ENCODE results near the gene PPFIBP1.

Gene PPFIBP1

GRCh38 chr12:27513155-27513824 is 10.7 kb upstream of the PPFIBP1 start:
- no peak for DNase-seq (ENCODE audit: low read depth)

- DNase-seq (ENCODE audit: low read depth) = no peak
Measured at GRCh38 chr12:27515671-27516070, 8.3 kb upstream of the PPFIBP1 start.

GRCh38 chr12:27516625-27517024 is 7.4 kb upstream of the PPFIBP1 start:
- no peak for DNase-seq (ENCODE audit: low read depth)

DNA sequence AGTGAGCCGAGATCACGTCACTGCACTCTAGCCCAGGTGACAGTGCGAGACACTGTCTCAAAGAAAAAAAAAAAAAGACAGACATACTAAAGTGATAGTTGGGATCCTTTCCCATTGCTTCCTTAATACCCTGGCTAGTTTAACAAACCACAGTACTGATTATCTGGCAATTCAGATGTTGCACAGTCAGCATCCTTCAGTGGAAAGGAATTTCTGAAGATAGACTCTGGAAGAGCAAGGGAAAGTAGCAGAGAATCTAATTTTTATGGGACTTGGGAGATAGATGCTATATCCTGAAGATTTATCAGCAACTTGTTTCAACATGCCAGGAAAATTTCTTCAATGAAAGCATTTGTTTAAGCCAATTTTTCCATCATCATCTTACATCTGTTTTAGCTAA is 6.5 kb upstream of the PPFIBP1 start:
- DNase-seq (ENCODE audit: low read depth) = no peak

DNA sequence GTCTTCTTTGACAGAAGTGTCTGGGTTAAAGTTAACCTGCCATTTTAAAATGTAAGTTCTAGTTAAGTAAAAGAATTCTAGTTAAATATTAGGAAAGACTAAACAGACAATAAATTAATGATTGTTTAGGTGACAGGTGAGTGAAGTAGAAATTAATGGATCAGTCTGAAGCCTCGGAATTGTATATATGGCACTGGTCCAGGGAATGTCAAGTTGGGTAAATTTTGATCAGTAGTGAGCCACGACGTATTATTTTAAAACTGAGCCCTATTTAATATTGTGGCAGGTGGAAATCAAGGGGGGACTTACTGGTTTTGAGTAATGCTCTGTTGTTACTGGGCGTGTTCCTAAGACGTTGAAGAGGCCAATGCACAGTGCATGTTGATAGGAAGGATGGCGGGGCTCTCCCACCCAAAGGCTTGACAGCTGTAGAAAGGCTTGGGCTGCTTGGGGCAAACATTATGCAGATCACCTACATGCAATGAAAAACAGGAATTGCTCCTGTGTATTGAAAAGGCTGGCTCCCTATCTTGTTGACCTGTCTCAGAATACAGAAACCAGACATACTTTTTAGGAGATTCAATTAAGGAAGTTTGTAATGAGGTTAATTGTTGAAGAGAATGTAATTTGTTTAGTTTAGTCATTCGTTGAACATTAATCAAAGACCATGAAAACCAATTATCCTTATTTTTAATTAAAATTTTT is 5.9 kb upstream of the PPFIBP1 start:
- DNase-seq (ENCODE audit: low read depth) = no peak

GRCh38 chr12:27521066-27521465 is 2.9 kb upstream of the PPFIBP1 start:
- no peak for DNase-seq (ENCODE audit: low read depth)

GRCh38 chr12:27521981-27522380 is 2.0 kb upstream of the PPFIBP1 start:
- no peak for DNase-seq (ENCODE audit: low read depth)

DNA sequence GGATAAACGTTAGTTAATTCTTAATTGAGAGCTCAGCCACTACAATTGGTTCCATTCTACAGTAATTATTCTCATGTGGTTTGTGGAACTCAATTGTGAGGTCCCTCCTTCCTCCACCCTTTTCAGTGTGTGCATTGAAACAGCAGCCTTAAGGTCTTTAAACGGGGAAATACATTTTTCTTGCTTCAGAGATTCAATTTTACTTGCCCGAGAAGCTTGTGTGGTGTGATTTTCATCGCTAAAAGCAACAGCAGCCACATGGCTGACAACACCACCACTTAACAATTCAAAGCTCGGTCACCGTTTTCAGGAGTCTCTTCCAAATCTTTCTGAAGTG is 733 bp upstream of the PPFIBP1 start:
- DNase-seq (ENCODE audit: low read depth) = no peak

- DNase-seq (ENCODE audit: low read depth) = no peak
Measured at GRCh38 chr12:27524494-27524835, 459 bp downstream of the PPFIBP1 start.

DNA sequence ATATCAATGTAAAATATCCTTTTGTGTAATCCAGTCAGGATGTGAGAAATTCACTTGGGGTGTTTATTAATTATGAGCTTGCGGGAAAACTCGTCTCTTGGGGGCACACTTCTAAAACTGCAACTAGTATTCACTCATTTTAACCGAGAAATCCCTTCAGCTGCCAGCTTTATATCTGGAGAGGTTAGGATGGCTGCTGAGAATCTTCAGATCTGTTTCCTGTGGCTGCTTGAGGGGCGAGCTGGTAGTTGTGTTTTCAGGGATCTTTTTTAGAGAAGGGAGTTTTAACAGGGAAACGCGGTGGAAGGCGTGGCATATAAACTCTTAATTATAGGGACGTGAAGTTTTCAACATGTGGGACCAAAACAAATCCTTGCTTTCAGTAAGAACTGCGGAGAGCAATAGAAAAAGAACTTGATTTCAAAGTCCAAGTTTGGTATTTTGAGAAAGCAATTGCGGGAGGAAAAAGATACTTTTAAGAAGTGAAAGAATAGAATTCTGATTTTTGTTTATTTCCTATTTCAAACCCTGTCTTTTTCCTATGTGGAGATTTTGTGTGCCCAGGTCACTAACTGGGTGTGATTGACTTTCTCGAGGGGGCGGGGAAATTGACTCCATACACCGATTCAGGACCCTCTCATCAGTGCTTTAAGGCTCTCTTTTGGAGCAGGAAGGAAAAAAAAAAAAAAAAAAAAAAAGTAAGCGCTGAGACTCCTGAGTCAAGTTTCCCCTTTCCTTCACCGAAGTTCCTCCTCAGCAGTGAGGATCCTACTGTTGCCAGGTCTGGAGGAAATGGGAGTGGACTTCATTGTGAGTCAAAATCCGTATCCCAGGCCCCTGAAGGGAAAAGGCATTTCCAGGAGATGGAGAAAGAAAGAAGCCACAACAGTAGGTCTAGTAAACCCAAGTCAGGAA is 1.1 kb downstream of the PPFIBP1 start:
- no peak for DNase-seq (ENCODE audit: low read depth)

- no peak for DNase-seq (ENCODE audit: low read depth)
Measured at GRCh38 chr12:27527512-27527911, 3.5 kb downstream of the PPFIBP1 start.

DNA sequence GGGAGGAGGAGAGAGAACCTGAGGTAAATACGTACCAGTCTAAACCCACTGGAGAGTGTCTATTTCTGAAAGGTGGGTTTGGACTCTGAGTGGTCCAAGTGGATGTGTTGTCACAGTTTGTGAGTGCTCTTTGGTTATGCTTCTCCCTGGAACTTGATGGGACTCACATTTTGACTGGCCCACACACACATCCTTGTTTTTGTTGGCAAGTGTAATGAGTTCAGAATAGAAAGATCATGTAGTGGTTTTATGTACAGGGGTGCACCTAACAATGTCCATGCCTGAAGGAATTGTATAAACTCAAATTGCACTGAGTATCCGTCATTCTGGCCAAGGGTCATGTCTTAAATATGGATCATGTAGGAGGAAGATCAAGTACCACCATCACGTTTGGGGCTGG is 4.8 kb downstream of the PPFIBP1 start:
- DNase-seq (ENCODE audit: low read depth) = no peak

GRCh38 chr12:27530157-27530922 is 6.3 kb downstream of the PPFIBP1 start:
- no peak for DNase-seq (ENCODE audit: low read depth)

GRCh38 chr12:27531896-27532295 is 7.9 kb downstream of the PPFIBP1 start:
- DNase-seq (ENCODE audit: low read depth) = no peak

DNA sequence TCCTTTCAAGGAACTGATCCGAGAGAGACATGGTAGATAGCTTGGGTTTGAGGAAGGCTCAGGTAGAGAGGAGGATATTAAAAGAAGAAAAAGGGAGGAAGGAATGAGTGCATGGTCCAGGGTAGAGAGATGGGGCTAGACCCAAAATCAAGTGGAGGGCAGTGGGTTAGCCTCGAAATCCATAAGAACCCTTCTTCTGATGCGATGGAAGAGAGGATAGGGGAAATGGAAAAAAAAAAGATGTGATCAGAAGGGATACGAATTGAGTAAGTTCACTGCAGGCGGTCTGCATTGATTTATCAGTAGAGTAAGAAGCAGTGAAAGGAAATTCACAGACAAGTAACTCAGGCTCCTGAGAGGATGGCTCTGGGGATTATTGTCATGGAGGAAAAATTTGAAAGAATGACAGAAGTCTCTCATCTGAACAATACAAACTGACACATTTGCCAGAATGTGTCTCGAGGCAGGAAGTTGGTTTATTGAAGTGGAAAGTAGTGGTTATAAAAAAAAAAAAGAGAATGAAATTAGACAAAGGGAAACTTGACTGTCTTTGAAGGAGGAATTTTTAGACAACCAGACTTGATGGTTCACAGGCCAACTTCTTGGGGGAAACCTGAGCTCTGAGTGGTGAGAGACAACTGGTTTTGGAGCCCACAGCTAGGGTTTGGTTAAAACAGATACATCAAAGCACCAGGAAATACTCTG is 10.2 kb downstream of the PPFIBP1 start:
- no peak for DNase-seq (ENCODE audit: low read depth)

- DNase-seq (ENCODE audit: low read depth) = no peak
Measured at GRCh38 chr12:27534765-27535161, 10.8 kb downstream of the PPFIBP1 start.

DNA sequence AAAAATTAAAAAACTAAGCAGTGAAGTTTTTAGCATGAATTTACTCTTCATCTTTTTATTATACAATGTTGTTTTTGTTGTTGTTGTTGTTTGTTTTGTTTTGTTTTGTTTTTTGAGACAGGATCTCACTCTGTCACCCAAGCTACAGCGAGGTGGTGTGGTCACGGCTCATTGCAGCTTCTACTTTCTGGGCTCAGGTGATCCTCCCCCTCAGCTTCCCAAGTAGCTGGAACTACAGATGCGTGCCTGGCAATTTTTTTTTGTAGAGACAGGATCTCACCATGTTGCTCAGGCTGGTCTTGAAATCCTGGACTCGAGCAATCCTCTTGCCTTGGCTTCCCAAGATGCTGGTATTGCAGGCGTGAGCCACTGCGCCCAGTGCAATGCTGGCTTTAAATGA is 11.3 kb downstream of the PPFIBP1 start:
- no peak for DNase-seq (ENCODE audit: low read depth)

DNA sequence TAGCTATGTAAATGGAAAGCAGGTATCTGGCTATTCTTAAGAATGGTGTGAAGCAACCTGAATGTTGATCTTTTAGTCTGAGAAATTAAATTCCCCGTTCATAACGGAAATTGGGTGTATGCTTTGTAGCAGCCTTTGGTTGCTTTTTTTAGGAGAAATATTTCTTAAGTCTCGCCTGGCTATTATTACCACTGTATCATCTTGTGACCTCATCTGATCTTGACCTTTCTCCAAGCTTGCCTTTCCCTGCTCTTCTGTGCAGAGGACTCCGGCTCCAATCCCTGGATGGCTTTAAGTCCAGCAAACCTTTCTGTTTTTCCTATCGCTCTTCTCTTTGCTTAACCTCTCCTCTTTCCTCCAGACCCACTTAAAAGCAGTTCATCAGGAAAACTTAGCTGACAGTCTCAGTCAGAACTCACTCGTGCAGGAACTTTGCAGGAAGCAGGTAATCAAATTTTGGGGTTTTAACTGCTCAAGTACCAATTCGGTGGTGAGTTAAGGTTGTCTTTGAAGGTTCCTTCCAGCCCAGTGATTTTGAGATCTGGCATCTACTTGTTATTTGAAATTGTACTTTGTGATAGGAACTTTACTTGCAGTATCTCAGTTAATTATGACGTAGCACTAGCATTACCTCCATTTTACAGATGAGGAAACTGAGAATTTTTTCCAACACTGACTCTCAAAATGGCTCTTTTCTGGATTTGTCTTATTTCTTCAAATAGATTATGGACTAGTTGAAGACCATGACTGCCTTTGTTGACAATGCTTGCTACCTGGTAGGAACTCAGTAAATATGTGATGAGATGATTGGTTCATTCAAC is 14.1 kb downstream of the PPFIBP1 start:
- no peak for DNase-seq (ENCODE audit: low read depth)

- DNase-seq (ENCODE audit: low read depth) = no peak
Measured at GRCh38 chr12:27539191-27539631, 15.2 kb downstream of the PPFIBP1 start.

DNA sequence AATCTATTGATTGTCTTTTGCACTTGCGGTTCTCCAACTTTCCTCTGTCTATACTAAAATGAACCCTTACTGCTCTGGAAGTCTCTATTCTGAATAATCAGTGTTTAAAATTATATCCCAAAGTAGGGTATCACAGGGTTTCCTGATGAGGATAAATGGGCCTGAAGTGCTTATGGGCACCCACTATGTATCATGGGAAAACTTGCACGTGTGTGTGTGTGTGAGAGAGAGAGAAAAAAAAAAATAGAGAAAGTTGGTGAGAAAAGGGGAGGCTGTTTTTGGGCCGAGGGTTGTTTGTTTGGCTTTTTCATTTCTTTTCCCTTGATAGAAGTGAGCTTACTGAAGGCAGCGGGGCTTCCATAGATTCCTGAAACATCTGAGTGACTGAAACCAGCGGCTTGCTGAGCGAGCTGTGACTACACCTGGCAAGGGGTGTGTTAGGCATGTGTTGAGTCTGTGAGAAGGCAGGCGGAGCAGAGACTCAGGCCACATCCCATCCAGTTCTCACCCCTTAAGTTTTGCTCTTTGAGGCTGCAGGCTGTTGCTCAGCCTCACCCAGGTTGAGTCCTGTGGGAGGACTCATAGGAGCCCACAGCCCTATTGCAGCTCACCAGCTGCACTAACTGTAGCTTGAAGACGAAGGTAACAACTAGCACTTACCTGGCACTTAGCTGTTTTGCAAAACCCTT is 17.2 kb downstream of the PPFIBP1 start:
- no peak for DNase-seq (ENCODE audit: low read depth)
